ENCODE data around the gene RIPPLY2. TPM values are rescaled to one million over a fixed set of nuclear protein-coding genes. Genes with fewer than 3 reads are reported as not detected.

The RIPPLY2 gene
- total and polyA plus RNA-seq, 2 of the 4 experiments (the other 2 are of a cell fraction) = 0.32 TPM; not detected in 1

DNA sequence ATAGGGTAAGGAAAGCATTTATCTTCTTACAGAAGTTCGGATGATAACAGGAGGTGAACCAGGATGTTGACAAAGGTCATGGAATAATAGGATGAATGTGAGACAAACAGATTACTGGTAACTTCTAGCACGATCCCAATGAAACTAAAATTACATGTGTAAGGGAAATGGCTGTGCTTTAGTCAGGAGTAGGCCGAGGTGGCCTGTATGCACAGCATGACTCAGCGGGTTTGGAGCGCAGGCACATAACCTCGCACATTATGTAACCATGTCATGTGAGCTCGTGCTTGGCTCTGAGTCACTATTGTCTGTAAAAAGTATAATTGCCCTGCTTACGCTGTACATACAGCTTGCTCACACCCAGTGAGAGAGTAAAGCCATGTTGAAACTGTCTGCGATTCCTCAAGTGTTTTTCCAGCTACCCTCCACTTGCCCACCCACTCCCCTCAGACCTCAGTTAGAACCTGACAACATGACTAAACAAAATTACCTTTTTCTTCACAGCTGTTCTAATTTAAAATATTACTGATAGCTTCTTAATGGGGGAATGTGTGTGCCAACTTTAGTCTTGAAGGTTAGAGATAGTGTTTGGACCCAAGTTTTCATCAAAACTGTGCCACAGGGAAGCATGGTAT lies 14.5 kb downstream of the RIPPLY2 start:
- H3K27me3 ChIP-seq (ENCODE audit: control insufficient read depth, insufficient read depth, low read length) = no peaks in the 10 kb centered on the region
- H3K79me1 ChIP-seq (ENCODE audit: low read depth in 1 of 2, low read length in 2 of 2) = peaks cover 13 to 29% of the 10 kb centered on the region in 2 experiments
- H4K91ac ChIP-seq (ENCODE audit: insufficient read depth, low read depth, low read length) = no peak overlapping the region; the same call in 1 of the 2 replicates
- peaks cover 9% of the 10 kb centered on the region; the same call in 1 of the 2 replicates for H3K36me3 ChIP-seq (ENCODE audit: control insufficient read depth, insufficient read depth, low read length)
- peak overlapping the region; percentile 79; the same call in 1 of the 2 replicates for H2AK5ac ChIP-seq (ENCODE audit: low read depth, low read length)
- ATAC-seq (ENCODE audit: low read depth) = peak; percentile 82
- ChIA-PET POLR2A (ENCODE audit: unreplicated experiment) (no interaction called here), CTCF (interaction anchor here (0.6 kb wide), 1 partner anchor 566 kb away, joined by 5 read pairs; no protein-coding TSS in a partner anchor)
- H3K9me1 ChIP-seq (ENCODE audit: insufficient read depth, low read length) = peaks cover 2% of the 10 kb centered on the region; the same call in 1 of the 2 replicates
- H3K4me2 ChIP-seq (ENCODE audit: low read depth, low read length) = peak overlapping the region; percentile 24; the same call in 1 of the 2 replicates
- peak overlapping the region; percentile 37; the same call in 1 of the 2 replicates for H3K27ac ChIP-seq (ENCODE audit: insufficient read depth, low read length)
- peak; percentile 92 for DNase-seq
- 100% methylated on average over 1 of the region's 9 CpGs; no CpG with 5 or more reads in 1 of the 2 experiments for WGBS, 2 experiments (ENCODE audit: extremely low coverage in 2 of 2, insufficient read length in 1 of 2)
- dilution Hi-C loops (cut with HindIII; ENCODE audit: low sequenced_read_pairs, unreplicated experiment) = no loop called here
- H4K20me1 ChIP-seq (ENCODE audit: insufficient read depth, low read length) = 0 out of 2 replicates have a peak, but pooled peaks cover 3% of the 10 kb centered on the region
- H3K4me1 ChIP-seq (ENCODE audit: control insufficient read depth, insufficient read depth, low read length) = peaks cover 5% of the 10 kb centered on the region
- H2AFZ ChIP-seq (replicated peaks; ENCODE audit: low read length, poor library complexity) = no peak overlapping the region
- H3K9ac ChIP-seq (ENCODE audit: low read depth, low read length) = no peak overlapping the region; the same call in 1 of the 2 replicates
- in situ Hi-C loops (cut with MboI; ENCODE audit: low sequenced_read_pairs) = no loop called here
- H2BK5ac ChIP-seq (ENCODE audit: low read depth, low read length, poor library complexity, severe bottlenecking) = peak overlapping the region; percentile 80
- no peak overlapping the region for H3K4me3 ChIP-seq (ENCODE audit: insufficient read depth, low read depth, low read length)
- H2BK20ac ChIP-seq (ENCODE audit: low read depth, low read length) = peak overlapping the region; percentile 20
- H3K56ac ChIP-seq (ENCODE audit: extremely low read depth, insufficient read depth, low read length) = no peak overlapping the region
- peak overlapping the region; percentile 74; the same call in 1 of the 2 replicates for H4K5ac ChIP-seq (ENCODE audit: low read depth, low read length)
- no peak overlapping the region; the same call in 2 of the 3 replicates for H2BK15ac ChIP-seq (ENCODE audit: low read depth, low read length)
- peak overlapping the region; percentile 42; the same call in 1 of the 2 replicates for H3K23ac ChIP-seq (ENCODE audit: low read depth, low read length)
- BruUV-seq (replicated peaks) = no TSS peak
- peak overlapping the region; percentile 57; the same call in 1 of the 2 replicates for H3K4ac ChIP-seq (ENCODE audit: low read depth, low read length)
- intact Hi-C loops (cut with micrococcal nuclease) = no loop called here
- peak overlapping the region; percentile 11; the same call in 1 of the 2 replicates for H3K14ac ChIP-seq (replicated peaks; ENCODE audit: low read depth, low read length)
- peak overlapping the region; percentile 87; the same call in 1 of the 2 replicates for H3K18ac ChIP-seq (ENCODE audit: low read depth, low read length)
- peak overlapping the region in 1 of 2 experiments; percentile 71; a peak in 2 of 4 replicates for H4K8ac ChIP-seq (ENCODE audit: low read depth in 2 of 2, low read length in 2 of 2)
- no peak overlapping the region for H2AK9ac ChIP-seq (replicated peaks; ENCODE audit: low read depth, low read length, poor library complexity)
- H3K9me3 ChIP-seq (ENCODE audit: control insufficient read depth, insufficient read depth, low read length) = no peaks in the 10 kb centered on the region
- H2BK120ac ChIP-seq (ENCODE audit: low read depth, low read length) = peak overlapping the region; percentile 21; the same call in 1 of the 2 replicates
- TF ChIP-seq USF2 (IDR thresholded peaks at IDR 0.05; ENCODE audit: low read depth, low read length) (peak; percentile 71), MXI1 (IDR thresholded peaks at IDR 0.05; ENCODE audit: borderline replicate concordance, low read depth, low read length) (no peak), CHD1 (IDR thresholded peaks at IDR 0.05; ENCODE audit: low read depth, low read length) (no peak), CEBPB (IDR thresholded peaks at IDR 0.05; ENCODE audit: low read depth, low read length) (peak; percentile 51; the same call in 1 of the 2 replicates), POLR2A (IDR thresholded peaks at IDR 0.05; ENCODE audit: low read depth, low read length) (no peak), FOS (IDR thresholded peaks at IDR 0.05; ENCODE audit: low read depth, low read length) (peak; percentile 71), NFE2L2 (IDR thresholded peaks at IDR 0.05; ENCODE audit: low read depth, low read length) (peak; percentile 98), BHLHE40 (IDR thresholded peaks at IDR 0.05; ENCODE audit: low read depth, low read length) (peak; percentile 95), RAD21 (IDR thresholded peaks at IDR 0.05; ENCODE audit: low read length) (no peak), RCOR1 (IDR thresholded peaks at IDR 0.05; ENCODE audit: insufficient replicate concordance, low read length) (no peak), SMC3 (IDR thresholded peaks at IDR 0.05; ENCODE audit: low read depth, low read length) (no peak), MAZ (IDR thresholded peaks at IDR 0.05; ENCODE audit: borderline replicate concordance, low read depth, low read length) (no peak), CTCF (conservative IDR thresholded peaks at IDR 0.05; ENCODE audit: low read depth, low read length) (no peak)
- TF ChIP-seq, protein P1, sequence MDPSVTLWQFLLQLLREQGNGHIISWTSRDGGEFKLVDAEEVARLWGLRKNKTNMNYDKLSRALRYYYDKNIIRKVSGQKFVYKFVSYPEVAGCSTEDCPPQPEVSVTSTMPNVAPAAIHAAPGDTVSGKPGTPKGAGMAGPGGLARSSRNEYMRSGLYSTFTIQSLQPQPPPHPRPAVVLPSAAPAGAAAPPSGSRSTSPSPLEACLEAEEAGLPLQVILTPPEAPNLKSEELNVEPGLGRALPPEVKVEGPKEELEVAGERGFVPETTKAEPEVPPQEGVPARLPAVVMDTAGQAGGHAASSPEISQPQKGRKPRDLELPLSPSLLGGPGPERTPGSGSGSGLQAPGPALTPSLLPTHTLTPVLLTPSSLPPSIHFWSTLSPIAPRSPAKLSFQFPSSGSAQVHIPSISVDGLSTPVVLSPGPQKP (IDR thresholded peaks at IDR 0.05; ENCODE audit: borderline replicate concordance, low read depth, low read length) = no peak
